HG03064 (cell line): Measurements from ENCODE around the gene MARK1.
A peak's percentile ranks its signal among the peaks of the same experiment; 100 is the strongest.
"Not testable (repeated sequence)": the region's sequence is repeated elsewhere in the genome, so short reads cannot be mapped to it uniquely, and the experiment has no call there.

Experiments used
- ATAC-seq: cut with Tn5 transposase; IDR thresholded peaks from one replicate; pipeline ENCODE4 v1.9.1; 2021; ENCODE audit warnings: low read depth; ENCODE audit not compliant: unreplicated experiment

Gene MARK1

GRCh38 chr1:220605651-220606050 is 77.7 kb downstream of the MARK1 start:
- not testable (repeated sequence) for ATAC-seq

- not testable (repeated sequence) for ATAC-seq
Observed at GRCh38 chr1:220611100-220611499, 83.2 kb downstream of the MARK1 start.

GRCh38 chr1:220616836-220617235 is 88.9 kb downstream of the MARK1 start:
- no peak for ATAC-seq

GRCh38 chr1:220628431-220628830 is 100.5 kb downstream of the MARK1 start:
- ATAC-seq = no peak

- no peak for ATAC-seq
Observed at GRCh38 chr1:220631238-220631815, 103.4 kb downstream of the MARK1 start.

GRCh38 chr1:220637759-220638158 is 109.8 kb downstream of the MARK1 start:
- ATAC-seq = no peak

GRCh38 chr1:220642285-220642684 is 114.3 kb downstream of the MARK1 start:
- ATAC-seq = no peak

GRCh38 chr1:220652995-220653394 is 125.1 kb downstream of the MARK1 start:
- ATAC-seq = no peak

- ATAC-seq = peak; percentile 96
Observed at GRCh38 chr1:220655509-220655908, 127.6 kb downstream of the MARK1 start.

GRCh38 chr1:220655961-220656740 is 128.2 kb downstream of the MARK1 start:
- peak; percentile 28 for ATAC-seq

- no peak for ATAC-seq
Observed at GRCh38 chr1:220666349-220666748, 138.4 kb downstream of the MARK1 start.

GRCh38 chr1:220669005-220669404 is 141.1 kb downstream of the MARK1 start:
- ATAC-seq = no peak

GRCh38 chr1:220670365-220670764 is 142.4 kb downstream of the MARK1 start:
- no peak for ATAC-seq

GRCh38 chr1:220673921-220674320 is 146.0 kb downstream of the MARK1 start:
- no peak for ATAC-seq

GRCh38 chr1:220677251-220677650 is 149.3 kb downstream of the MARK1 start:
- no peak for ATAC-seq

- peak; percentile 77 for ATAC-seq
Observed at GRCh38 chr1:220680085-220680687, 152.2 kb downstream of the MARK1 start.

- ATAC-seq = no peak
Observed at GRCh38 chr1:220681220-220681880, 153.4 kb downstream of the MARK1 start.

GRCh38 chr1:220682901-220683576 is 155.1 kb downstream of the MARK1 start:
- ATAC-seq = no peak

- not testable (repeated sequence) for ATAC-seq
Observed at GRCh38 chr1:220683716-220684115, 155.8 kb downstream of the MARK1 start.

- no peak for ATAC-seq
Observed at GRCh38 chr1:220684890-220685289, 157.0 kb downstream of the MARK1 start.

GRCh38 chr1:220685879-220686278 is 157.9 kb downstream of the MARK1 start:
- ATAC-seq = no peak
